HPDE6-E6E7 (cell line): ENCODE results near the gene EP400.
"Not testable (repeated sequence)": the region's sequence is repeated elsewhere in the genome, so short reads cannot be mapped to it uniquely, and the experiment has no call there.

Source experiments
- DNase-seq: peaks from one replicate; pipeline ENCODE4 v3.0.0; 2011; ENCODE audit warnings: missing footprints; ENCODE audit errors: extremely low spot score

EP400 gene

DNA sequence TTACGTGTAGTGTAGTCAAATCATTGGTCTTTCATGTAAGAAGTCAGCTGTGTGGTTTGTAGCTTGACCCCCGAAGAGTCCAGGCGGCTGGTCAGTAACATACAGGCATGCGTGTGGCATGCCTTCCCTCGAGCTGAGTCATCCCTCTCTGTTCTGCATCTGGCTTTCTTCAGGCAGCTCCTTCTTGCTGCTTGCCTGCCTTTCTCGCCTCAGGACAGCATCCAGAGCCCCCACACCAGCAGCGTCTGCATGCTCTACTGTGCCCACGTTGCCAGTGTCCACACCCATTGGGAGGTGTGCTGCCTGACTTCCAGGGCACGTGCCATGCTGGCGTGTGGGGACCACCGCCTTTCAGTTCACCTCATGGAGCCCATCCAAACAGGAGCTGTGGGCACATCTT is 96.8 kb downstream of the EP400 start:
- no peak for DNase-seq

DNA sequence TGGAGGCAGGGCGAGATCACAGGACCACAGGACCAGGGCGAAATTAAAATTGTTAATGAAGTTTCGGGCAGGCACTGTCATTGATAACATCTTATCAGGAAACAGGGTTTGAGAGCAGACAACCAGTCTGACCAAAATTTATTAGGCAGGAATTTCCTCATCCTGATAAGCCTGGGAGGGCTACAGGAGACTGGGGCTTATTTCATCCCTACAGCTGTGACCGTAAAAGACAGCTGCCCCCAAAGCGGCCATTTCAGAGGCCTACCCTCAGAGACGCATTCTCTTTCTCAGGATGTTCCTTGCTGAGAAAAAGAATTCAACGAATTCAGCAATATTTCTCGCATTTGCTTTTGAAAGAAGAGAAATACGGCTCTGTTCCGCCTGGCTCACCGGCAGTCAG is 97.9 kb downstream of the EP400 start:
- not testable (repeated sequence) for DNase-seq

DNA sequence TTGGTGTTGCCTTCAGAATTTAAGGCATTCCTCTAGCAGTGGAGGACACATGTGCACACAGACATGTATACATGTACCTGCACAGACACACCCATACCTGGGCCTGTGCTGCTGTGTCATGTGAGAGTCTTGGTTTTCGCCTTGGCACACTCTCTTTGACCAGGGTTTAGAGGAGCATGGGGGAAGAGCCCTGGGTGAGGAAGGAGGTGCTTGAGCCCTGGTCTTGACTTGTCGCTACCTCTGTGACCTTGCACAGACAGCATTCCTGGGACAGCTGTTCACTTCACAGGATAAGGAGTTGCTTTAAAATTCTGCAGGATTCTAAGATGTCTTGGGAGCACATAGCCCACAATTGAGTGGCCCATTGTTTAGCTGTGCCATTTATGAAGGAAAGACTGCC is 99.7 kb downstream of the EP400 start:
- no peak for DNase-seq

DNA sequence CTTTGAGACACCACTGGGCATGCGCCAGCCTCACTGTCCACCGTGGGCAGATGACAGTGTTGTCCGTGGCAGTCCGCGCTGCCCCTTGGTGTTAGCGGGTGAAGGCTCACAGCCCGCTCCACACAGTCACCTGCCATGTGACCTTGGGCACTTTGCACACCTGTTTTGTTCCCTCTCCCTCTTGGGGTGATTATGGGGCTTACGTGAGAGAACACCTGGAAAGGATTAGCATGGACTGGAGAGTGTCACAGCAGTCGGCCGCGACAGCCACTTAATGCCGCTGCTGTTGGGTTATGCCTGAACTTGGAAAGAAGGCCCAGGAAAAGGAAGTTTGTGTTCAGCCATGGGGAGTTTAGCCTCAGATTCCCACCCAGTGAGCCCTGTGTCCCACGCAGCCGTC is 100.1 kb downstream of the EP400 start:
- no peak for DNase-seq

- not testable (repeated sequence) for DNase-seq
Measured at GRCh38 chr12:132051718-132052117, 102.0 kb downstream of the EP400 start.

DNA sequence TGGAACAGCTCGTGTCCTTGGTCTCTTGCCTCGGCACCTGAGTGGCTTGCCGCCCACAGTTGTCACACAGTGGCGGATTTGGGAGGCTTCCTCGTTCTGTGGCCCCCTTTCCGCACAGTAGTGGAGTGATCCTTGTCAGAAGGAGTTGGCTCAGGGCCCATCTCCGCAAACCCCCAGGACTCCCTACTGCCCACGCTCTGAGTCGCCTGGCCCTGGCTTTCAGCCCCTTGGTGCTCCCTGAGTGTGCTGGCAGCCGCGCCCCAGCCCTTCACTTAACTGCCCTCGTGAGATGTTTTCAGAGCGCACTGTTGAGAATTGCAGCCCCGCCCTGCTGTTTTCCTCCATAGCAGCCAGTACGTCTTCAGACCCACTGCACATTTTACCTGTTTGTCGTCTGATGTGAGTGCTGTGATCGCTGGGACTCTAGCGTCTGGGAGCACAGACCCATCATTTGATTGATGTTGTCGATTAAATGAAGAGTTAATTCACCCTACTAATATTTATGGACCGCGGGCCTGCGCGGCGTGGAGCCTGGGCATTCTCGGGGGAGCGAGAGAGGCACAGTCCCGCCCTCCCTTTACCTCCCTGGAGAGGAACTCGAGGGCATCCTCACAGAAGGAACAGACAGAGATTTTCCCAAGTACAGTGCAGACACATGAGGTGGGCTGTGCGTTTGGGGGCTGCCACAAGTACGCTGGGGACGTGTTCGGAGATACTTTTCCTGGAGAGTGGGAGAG is 102.6 kb downstream of the EP400 start:
- DNase-seq, result no peak

- DNase-seq, result no peak
Measured at GRCh38 chr12:132053338-132054330, 103.9 kb downstream of the EP400 start.

DNA sequence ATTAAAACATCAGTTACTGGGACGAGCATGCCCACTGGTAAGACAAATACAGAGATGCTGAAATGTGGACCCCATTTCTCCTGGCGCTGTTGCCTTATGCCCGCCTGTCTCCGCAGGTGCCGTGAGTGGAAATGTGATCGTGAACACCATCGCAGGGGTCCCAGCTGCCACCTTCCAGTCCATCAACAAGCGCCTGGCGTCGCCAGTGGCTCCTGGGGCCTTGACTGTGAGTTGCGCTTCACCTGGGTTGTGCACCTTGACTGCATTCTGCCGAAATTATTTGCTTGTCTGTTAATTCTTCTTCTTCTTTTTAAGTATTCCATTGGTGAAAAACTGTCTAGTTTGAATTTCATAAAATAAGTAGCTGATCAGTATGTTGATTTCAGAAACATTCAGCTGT is 105.2 kb downstream of the EP400 start:
- no peak for DNase-seq

DNA sequence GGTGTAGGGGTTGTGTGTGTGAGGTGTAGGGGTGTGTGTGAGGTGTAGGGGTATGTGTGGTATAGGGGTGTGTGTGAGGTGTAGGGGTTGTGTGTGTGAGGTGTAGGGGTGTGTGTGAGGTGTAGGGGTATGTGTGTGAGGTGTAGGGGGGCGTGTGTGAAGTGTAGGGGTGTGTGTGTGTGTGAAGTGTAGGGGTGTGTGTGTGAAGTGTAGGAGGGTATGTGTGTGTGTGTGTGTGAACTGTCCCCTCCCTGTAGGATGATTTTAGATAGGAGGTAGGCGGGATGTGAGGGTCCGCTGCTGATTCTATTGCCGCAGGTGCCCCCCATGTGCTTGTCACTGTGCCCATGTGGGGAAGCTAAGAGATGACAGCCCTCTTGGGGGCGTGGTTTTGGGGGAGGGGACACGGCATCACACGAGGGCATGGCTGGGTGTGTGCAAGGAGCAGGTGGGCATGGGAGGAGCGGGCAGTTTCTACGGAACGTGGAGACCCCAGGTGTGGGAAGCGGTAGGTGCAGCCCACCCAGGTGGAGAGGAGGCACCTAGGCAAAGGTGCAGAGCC is 105.9 kb downstream of the EP400 start:
- DNase-seq, result no peak

GRCh38 chr12:132056320-132056719 is 106.6 kb downstream of the EP400 start:
- DNase-seq, result no peak

DNA sequence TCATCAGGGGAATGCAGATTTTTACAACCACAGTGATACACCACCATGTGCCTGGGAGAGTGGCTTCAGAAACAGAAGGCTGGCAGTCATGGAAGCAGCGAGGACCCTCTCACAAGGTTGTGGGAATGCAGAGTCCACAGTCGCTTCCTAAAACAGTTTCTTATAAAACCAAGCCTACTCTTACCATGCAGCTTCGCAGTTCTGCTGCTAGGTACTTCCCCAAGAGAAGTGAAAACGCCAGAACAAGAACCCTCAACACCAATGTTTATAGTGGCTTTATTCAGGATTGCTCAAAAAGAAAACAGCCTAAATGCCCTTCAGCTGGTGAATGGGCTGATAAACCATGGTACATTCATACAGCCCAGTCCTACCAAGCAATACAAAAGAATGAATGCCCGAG is 107.2 kb downstream of the EP400 start:
- DNase-seq, result no peak

- no peak for DNase-seq
Measured at GRCh38 chr12:132057691-132058090, 107.9 kb downstream of the EP400 start.

DNA sequence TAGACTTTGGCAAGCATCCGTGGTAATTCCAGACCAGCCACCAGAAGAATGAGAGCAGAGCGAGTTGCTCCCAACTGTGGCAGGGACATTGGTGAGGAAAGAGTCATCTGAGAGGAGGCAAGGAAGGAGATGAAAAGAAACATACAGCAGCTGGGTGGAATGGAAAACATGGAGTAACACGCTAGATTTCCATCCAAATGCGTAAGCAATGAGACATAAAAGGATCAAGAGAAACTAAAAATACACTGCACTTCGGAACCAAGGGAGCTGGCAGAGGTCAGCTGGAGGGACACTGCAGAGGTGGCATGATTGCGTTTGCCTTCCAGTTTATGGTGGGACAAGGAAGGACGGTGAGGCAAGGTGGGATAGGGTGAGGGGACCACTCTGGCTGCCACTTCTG is 111.5 kb downstream of the EP400 start:
- no peak for DNase-seq

DNA sequence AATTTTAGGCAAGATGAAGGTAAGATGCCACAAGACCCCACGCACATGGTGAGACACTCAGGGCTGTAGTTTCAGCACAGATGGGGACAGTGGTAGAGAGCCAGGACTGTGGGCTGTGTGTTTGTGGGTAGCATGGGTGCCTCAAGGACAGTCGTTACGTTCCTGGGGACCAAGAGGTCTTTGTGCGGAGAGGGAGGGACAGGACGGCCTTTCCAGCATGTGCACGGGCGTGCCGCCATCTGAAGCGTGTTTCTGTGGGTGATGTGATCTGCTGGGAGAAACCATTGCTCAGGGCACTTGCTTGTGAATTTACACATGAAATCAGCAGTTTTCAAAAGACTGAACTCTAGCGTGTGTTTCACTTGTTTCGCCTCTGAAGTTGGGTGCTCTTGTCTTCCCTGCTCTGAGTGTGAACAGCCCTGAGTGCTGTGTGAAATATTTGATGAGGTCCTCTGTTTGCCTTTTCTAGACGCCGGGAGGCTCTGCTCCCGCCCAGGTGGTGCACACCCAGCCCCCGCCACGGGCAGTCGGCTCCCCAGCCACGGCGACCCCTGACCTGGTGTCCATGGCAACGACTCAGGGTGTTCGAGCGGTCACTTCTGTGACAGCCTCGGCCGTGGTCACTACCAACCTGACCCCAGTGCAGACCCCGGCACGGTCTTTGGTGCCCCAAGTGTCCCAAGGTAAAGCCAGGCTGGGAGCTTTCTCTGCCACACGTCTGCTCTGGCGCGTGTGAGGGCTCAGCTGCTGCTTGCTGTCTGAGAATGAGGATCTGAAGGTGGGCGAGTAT is 112.1 kb downstream of the EP400 start:
- DNase-seq, result no peak

DNA sequence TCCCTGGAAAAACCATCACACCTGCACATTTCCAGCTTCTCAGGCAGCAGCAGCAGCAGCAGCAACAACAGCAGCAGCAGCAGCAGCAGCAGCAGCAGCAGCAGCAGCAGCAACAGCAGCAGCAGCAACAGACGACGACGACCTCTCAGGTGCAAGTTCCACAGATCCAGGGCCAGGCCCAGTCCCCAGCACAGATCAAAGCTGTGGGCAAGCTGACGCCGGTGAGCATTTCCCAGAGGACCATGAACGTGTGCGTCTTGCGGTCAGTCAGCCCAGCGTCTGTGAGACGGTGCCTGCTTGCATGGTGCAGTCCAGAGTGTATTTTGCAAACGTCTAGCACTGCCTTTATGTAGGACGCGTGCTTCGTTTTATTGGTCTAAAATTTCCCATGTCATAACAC is 112.7 kb downstream of the EP400 start:
- DNase-seq, result no peak

GRCh38 chr12:132063491-132063890 is 113.7 kb downstream of the EP400 start:
- no peak for DNase-seq

GRCh38 chr12:132064631-132065030 is 114.9 kb downstream of the EP400 start:
- DNase-seq, result no peak

- no peak for DNase-seq
Measured at GRCh38 chr12:132065203-132065602, 115.5 kb downstream of the EP400 start.

- DNase-seq, result no peak
Measured at GRCh38 chr12:132065609-132066344, 116.0 kb downstream of the EP400 start.

DNA sequence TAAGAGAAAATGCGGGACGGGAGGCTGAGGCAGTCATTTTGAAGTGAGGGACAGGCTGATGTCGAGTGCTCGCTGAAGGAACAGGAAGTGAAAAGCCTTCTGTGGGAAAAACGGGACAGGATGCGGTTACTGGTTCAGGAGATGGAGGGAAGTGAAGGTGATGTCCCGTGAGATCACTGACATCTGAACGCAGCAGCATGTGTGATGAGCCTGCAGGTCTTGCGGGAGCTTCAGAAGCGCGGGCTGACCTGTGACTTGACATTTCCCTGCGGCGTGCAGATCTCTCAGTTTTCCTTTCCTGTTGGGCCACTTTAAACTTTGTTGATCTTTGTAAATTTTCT is 116.6 kb downstream of the EP400 start:
- DNase-seq, result no peak

DNA sequence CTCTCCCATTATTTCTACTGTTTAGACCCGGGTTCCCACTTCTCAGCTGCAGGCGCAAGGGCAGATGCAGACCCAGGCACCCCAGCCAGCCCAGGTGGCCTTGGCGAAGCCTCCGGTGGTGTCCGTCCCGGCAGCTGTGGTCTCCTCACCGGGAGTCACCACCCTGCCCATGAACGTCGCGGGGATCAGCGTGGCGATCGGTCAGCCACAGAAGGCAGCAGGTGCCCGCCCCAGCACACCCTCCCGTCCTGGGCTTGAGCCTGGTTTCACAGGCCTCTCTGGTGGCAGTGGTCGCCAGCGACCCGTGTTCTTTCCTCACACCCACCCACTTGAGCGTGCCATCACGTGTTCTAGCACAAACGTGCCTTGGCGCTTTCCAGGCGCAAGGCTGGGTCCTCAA is 117.0 kb downstream of the EP400 start:
- DNase-seq, result no peak
